ENCODE data around the gene POLL.

The POLL gene

GRCh38 chr10:101561068-101561915 is 26.8 kb downstream of the POLL start:
- Histone ChIP-seq H2BK15ac (replicated peaks; ENCODE audit: low read depth) (no peak overlapping the region), H3K9ac (ENCODE audit: low read length) (no peak overlapping the region), H3K4me2 (ENCODE audit: low read length) (no peak overlapping the region), H3K23ac (ENCODE audit: low read length) (no peak overlapping the region), H3K27me3 (ENCODE audit: insufficient read depth, low read length, poor library complexity) (no peaks in the 10 kb centered on the region), H3K4me3 (ENCODE audit: low read length) (no peak overlapping the region), H3K4ac (ENCODE audit: low read depth, low read length) (no peak overlapping the region), H3K36me3 (ENCODE audit: control insufficient read depth, insufficient read depth, low read length) (no peaks in the 10 kb centered on the region), H3K27ac (ENCODE audit: low read depth, low read length) (no peak overlapping the region), H2BK120ac (ENCODE audit: low read depth, low read length) (no peak overlapping the region), H2AK5ac (ENCODE audit: low read length) (no peak overlapping the region), H3K56ac (ENCODE audit: low read length) (no peak overlapping the region), H4K8ac (ENCODE audit: low read depth, low read length) (no peak overlapping the region), H3K79me1 (ENCODE audit: low read length) (no peaks in the 10 kb centered on the region), H3K18ac (ENCODE audit: low read length) (no peak overlapping the region), H4K5ac (ENCODE audit: low read length) (no peak overlapping the region), H2BK5ac (ENCODE audit: low read length) (no peak overlapping the region), H3K4me1 (ENCODE audit: control insufficient read depth, low read depth, low read length) (no peaks in the 10 kb centered on the region), H3K79me2 (ENCODE audit: control insufficient read depth, insufficient read depth, low read length) (no peaks in the 10 kb centered on the region)
- WGBS (ENCODE audit: extremely low coverage, insufficient coverage, low lambda C conversion rate) = no CpG with 5 or more reads among the region's 15 CpGs
- DNase-seq = no peak

GRCh38 chr10:101560298-101561067 is 27.6 kb downstream of the POLL start:
- no peak overlapping the region for H3K4me2 ChIP-seq (ENCODE audit: low read length)
- H3K18ac ChIP-seq (ENCODE audit: low read length) = no peak overlapping the region
- H2BK15ac ChIP-seq (replicated peaks; ENCODE audit: low read depth) = no peak overlapping the region
- H4K8ac ChIP-seq (ENCODE audit: low read depth, low read length) = no peak overlapping the region
- H4K5ac ChIP-seq (ENCODE audit: low read length) = no peak overlapping the region
- H2BK120ac ChIP-seq (ENCODE audit: low read depth, low read length) = no peak overlapping the region
- no peak overlapping the region for H3K4me3 ChIP-seq (ENCODE audit: low read length)
- no peak for DNase-seq
- H3K23ac ChIP-seq (ENCODE audit: low read length) = no peak overlapping the region
- no peak overlapping the region for H3K56ac ChIP-seq (ENCODE audit: low read length)
- H3K4me1 ChIP-seq (ENCODE audit: control insufficient read depth, low read depth, low read length) = no peaks in the 10 kb centered on the region
- H2BK5ac ChIP-seq (ENCODE audit: low read length) = no peak overlapping the region
- H2AK5ac ChIP-seq (ENCODE audit: low read length) = no peak overlapping the region
- H3K4ac ChIP-seq (ENCODE audit: low read depth, low read length) = no peak overlapping the region
- H3K27ac ChIP-seq (ENCODE audit: low read depth, low read length) = no peak overlapping the region
- H3K27me3 ChIP-seq (ENCODE audit: insufficient read depth, low read length, poor library complexity) = no peaks in the 10 kb centered on the region
- no peak overlapping the region for H3K9ac ChIP-seq (ENCODE audit: low read length)
- no CpG with 5 or more reads among the region's 2 CpGs for WGBS (ENCODE audit: extremely low coverage, insufficient coverage, low lambda C conversion rate)
- H3K79me1 ChIP-seq (ENCODE audit: low read length) = no peaks in the 10 kb centered on the region
- no peaks in the 10 kb centered on the region for H3K36me3 ChIP-seq (ENCODE audit: control insufficient read depth, insufficient read depth, low read length)
- H3K79me2 ChIP-seq (ENCODE audit: control insufficient read depth, insufficient read depth, low read length) = no peaks in the 10 kb centered on the region

- no peak overlapping the region for H3K4ac ChIP-seq (ENCODE audit: low read depth, low read length)
- H3K56ac ChIP-seq (ENCODE audit: low read length) = no peak overlapping the region
- H2AK5ac ChIP-seq (ENCODE audit: low read length) = no peak overlapping the region
- no peak overlapping the region for H3K4me3 ChIP-seq (ENCODE audit: low read length)
- H3K27ac ChIP-seq (ENCODE audit: low read depth, low read length) = no peak overlapping the region
- DNase-seq = no peak
- no peaks in the 10 kb centered on the region for H3K36me3 ChIP-seq (ENCODE audit: control insufficient read depth, insufficient read depth, low read length)
- no peak overlapping the region for H2BK15ac ChIP-seq (replicated peaks; ENCODE audit: low read depth)
- no peak overlapping the region for H4K5ac ChIP-seq (ENCODE audit: low read length)
- H3K27me3 ChIP-seq (ENCODE audit: insufficient read depth, low read length, poor library complexity) = no peaks in the 10 kb centered on the region
- H4K8ac ChIP-seq (ENCODE audit: low read depth, low read length) = no peak overlapping the region
- H3K79me1 ChIP-seq (ENCODE audit: low read length) = no peaks in the 10 kb centered on the region
- WGBS (ENCODE audit: extremely low coverage, insufficient coverage, low lambda C conversion rate) = no CpG with 5 or more reads among the region's 12 CpGs
- no peaks in the 10 kb centered on the region for H3K79me2 ChIP-seq (ENCODE audit: control insufficient read depth, insufficient read depth, low read length)
- H2BK120ac ChIP-seq (ENCODE audit: low read depth, low read length) = no peak overlapping the region
- no peak overlapping the region for H3K9ac ChIP-seq (ENCODE audit: low read length)
- H3K4me2 ChIP-seq (ENCODE audit: low read length) = no peak overlapping the region
- H3K23ac ChIP-seq (ENCODE audit: low read length) = no peak overlapping the region
- no peaks in the 10 kb centered on the region for H3K4me1 ChIP-seq (ENCODE audit: control insufficient read depth, low read depth, low read length)
- no peak overlapping the region for H3K18ac ChIP-seq (ENCODE audit: low read length)
- H2BK5ac ChIP-seq (ENCODE audit: low read length) = no peak overlapping the region
Measured at GRCh38 chr10:101559596-101560297, 28.3 kb downstream of the POLL start.

- no peak overlapping the region for H3K23ac ChIP-seq (ENCODE audit: low read length)
- no peak overlapping the region for H3K9ac ChIP-seq (ENCODE audit: low read length)
- no peak for DNase-seq
- no peak overlapping the region for H3K56ac ChIP-seq (ENCODE audit: low read length)
- no peaks in the 10 kb centered on the region for H3K36me3 ChIP-seq (ENCODE audit: control insufficient read depth, insufficient read depth, low read length)
- no peaks in the 10 kb centered on the region for H3K27me3 ChIP-seq (ENCODE audit: insufficient read depth, low read length, poor library complexity)
- no peak overlapping the region for H2BK120ac ChIP-seq (ENCODE audit: low read depth, low read length)
- no peak overlapping the region for H3K18ac ChIP-seq (ENCODE audit: low read length)
- no peaks in the 10 kb centered on the region for H3K79me1 ChIP-seq (ENCODE audit: low read length)
- no peaks in the 10 kb centered on the region for H3K4me1 ChIP-seq (ENCODE audit: control insufficient read depth, low read depth, low read length)
- H3K79me2 ChIP-seq (ENCODE audit: control insufficient read depth, insufficient read depth, low read length) = no peaks in the 10 kb centered on the region
- H2AK5ac ChIP-seq (ENCODE audit: low read length) = no peak overlapping the region
- no peak overlapping the region for H3K4ac ChIP-seq (ENCODE audit: low read depth, low read length)
- H2BK15ac ChIP-seq (replicated peaks; ENCODE audit: low read depth) = no peak overlapping the region
- H3K4me3 ChIP-seq (ENCODE audit: low read length) = no peak overlapping the region
- no peak overlapping the region for H3K27ac ChIP-seq (ENCODE audit: low read depth, low read length)
- no peak overlapping the region for H4K5ac ChIP-seq (ENCODE audit: low read length)
- no CpG with 5 or more reads among the region's 18 CpGs for WGBS (ENCODE audit: extremely low coverage, insufficient coverage, low lambda C conversion rate)
- H3K4me2 ChIP-seq (ENCODE audit: low read length) = no peak overlapping the region
- H4K8ac ChIP-seq (ENCODE audit: low read depth, low read length) = no peak overlapping the region
- no peak overlapping the region for H2BK5ac ChIP-seq (ENCODE audit: low read length)
Measured at GRCh38 chr10:101558671-101559595, 29.1 kb downstream of the POLL start.

GRCh38 chr10:101558204-101558603 is 29.9 kb downstream of the POLL start:
- H2BK120ac ChIP-seq (ENCODE audit: low read depth, low read length) = no peak overlapping the region
- no peaks in the 10 kb centered on the region for H3K4me1 ChIP-seq (ENCODE audit: control insufficient read depth, low read depth, low read length)
- H3K4ac ChIP-seq (ENCODE audit: low read depth, low read length) = no peak overlapping the region
- no peak overlapping the region for H3K56ac ChIP-seq (ENCODE audit: low read length)
- H4K8ac ChIP-seq (ENCODE audit: low read depth, low read length) = no peak overlapping the region
- no CpG with 5 or more reads among the region's 2 CpGs for WGBS (ENCODE audit: extremely low coverage, insufficient coverage, low lambda C conversion rate)
- no peak overlapping the region for H3K23ac ChIP-seq (ENCODE audit: low read length)
- no peaks in the 10 kb centered on the region for H3K79me1 ChIP-seq (ENCODE audit: low read length)
- no peak overlapping the region for H3K4me2 ChIP-seq (ENCODE audit: low read length)
- no peaks in the 10 kb centered on the region for H3K79me2 ChIP-seq (ENCODE audit: control insufficient read depth, insufficient read depth, low read length)
- no peak overlapping the region for H4K5ac ChIP-seq (ENCODE audit: low read length)
- H2BK15ac ChIP-seq (replicated peaks; ENCODE audit: low read depth) = no peak overlapping the region
- H3K4me3 ChIP-seq (ENCODE audit: low read length) = no peak overlapping the region
- DNase-seq = no peak
- H2BK5ac ChIP-seq (ENCODE audit: low read length) = no peak overlapping the region
- no peak overlapping the region for H2AK5ac ChIP-seq (ENCODE audit: low read length)
- no peaks in the 10 kb centered on the region for H3K36me3 ChIP-seq (ENCODE audit: control insufficient read depth, insufficient read depth, low read length)
- H3K18ac ChIP-seq (ENCODE audit: low read length) = no peak overlapping the region
- no peak overlapping the region for H3K9ac ChIP-seq (ENCODE audit: low read length)
- H3K27ac ChIP-seq (ENCODE audit: low read depth, low read length) = no peak overlapping the region
- H3K27me3 ChIP-seq (ENCODE audit: insufficient read depth, low read length, poor library complexity) = no peaks in the 10 kb centered on the region

Measured in mesendoderm (in vitro differentiated cells).